Measurements from ENCODE around the gene BCL10. TPM values are rescaled to one million over a fixed set of nuclear protein-coding genes. Genes with fewer than 3 reads are reported as not detected.

The BCL10 gene
- total and polyA plus RNA-seq, 2 of the 8 experiments (the other 6 are each of a cell fraction or from before 2014, with no cell fraction given) = 7.4 to 29.6 TPM

GRCh38 chr1:85317560-85317959 lies 41.1 kb upstream of the BCL10 start (continued):
- no peak for TF ChIP-seq CHD7 (IDR thresholded peaks at IDR 0.05; ENCODE audit: insufficient replicate concordance, low read length)
- no peak for TF ChIP-seq SIN3A (conservative IDR thresholded peaks at IDR 0.05 in 1 of 2, IDR thresholded peaks at IDR 0.05 in 1 of 2; ENCODE audit: low read depth in 1 of 2, low read length in 2 of 2)
- no peak for TF ChIP-seq E2F6 (IDR thresholded peaks at IDR 0.05)
- TF ChIP-seq EP300 (IDR thresholded peaks at IDR 0.05; ENCODE audit: borderline replicate concordance in 1 of 2, low read depth in 2 of 2, low read length in 2 of 2) = no peak
- TF ChIP-seq RBBP5 (IDR thresholded peaks at IDR 0.05; ENCODE audit: borderline replicate concordance, low read depth, low read length) = no peak
- no peak for TF ChIP-seq TAF1 (IDR thresholded peaks at IDR 0.05; ENCODE audit: low read depth, low read length)
- TF ChIP-seq POLR2A (IDR thresholded peaks at IDR 0.05; ENCODE audit: control extremely low read depth in 1 of 2, low read depth in 2 of 2, low read length in 2 of 2) = no peak
- no peak for TF ChIP-seq CTCF (IDR thresholded peaks at IDR 0.05; ENCODE audit: control extremely low read depth in 1 of 3, insufficient read depth in 1 of 3, low read depth in 1 of 3, low read length in 3 of 3)

All from H1 (cell line).